K562 (cell line): ENCODE results near the gene ZFYVE16. TPM values are rescaled to one million over a fixed set of nuclear protein-coding genes. Genes with fewer than 3 reads are reported as not detected.
A peak's percentile ranks its signal among the peaks of the same experiment; 100 is the strongest.

Experiments used
- ATAC-seq: fragments of 200-7000 bp; cut with Tn5 transposase; 3 replicates; pipeline ENCODE4 v1.9.1; 2020; ENCODE audit warnings: moderate library complexity
- BruUV-seq: library from RNA; stranded (reverse); fragments of 400-500 nt; replicated peaks from 2 replicates; lab custom pipeline; 2021; lab: Mats Ljungman, UMichigan
- CTCF ChIA-PET: fragments of 300-600 bp; formaldehyde crosslinking; extraction: SDS; loops from one replicate; lab custom pipeline; 2021; ENCODE audit warnings: low intra/inter-chr PET ratio; lab: Yijun Ruan, JAX
- POLR2A ChIA-PET: fragments of 300-600, 350-650 bp; sonication (Branson Sonifier 250); formaldehyde crosslinking; extraction: SDS; loops from one replicate; lab custom pipeline; 2021; ENCODE audit warnings: antibody characterized with exemption, inconsistent platforms; lab: Yijun Ruan, JAX
- DNase-seq, 4 experiments: peaks; one replicate each; pipeline versions ENCODE4 v3.0.0 to v3.0.0-alpha.2; 2011 to 2018; ENCODE audit warnings: low spot score in 3 of 4, mixed read lengths in 3 of 4; ENCODE audit errors: extremely low read depth in 1 of 4
- FAIRE-seq: peaks from 2 replicates; lab custom pipeline; 2011; peaks lifted over from hg19 to GRCh38; lab: Jason Lieb, UNC
- H2AFZ ChIP-seq: 2 replicates; pipeline ENCODE4 v1.6.0; 2011; ENCODE audit warnings: low read depth, low read length, control low read depth, inconsistent platforms
- H3K27ac ChIP-seq: fragments of 200-600 bp; 3 replicates; pipeline ENCODE4 v1.8.0; 2011; ENCODE audit warnings: low read depth, mild to moderate bottlenecking, control low read depth, inconsistent platforms, low read length, moderate library complexity, mixed read lengths; ENCODE audit errors: extremely low read depth
- H3K27me3 ChIP-seq, 2 experiments: fragments of 300-600 bp in 1 of 2; 2 replicates in 1 of 2; 3 replicates in 1 of 2; pipeline versions ENCODE4 v1.6.0 to v1.8.0; 2011; ENCODE audit warnings: inconsistent platforms in 2 of 2, low read length in 2 of 2, mild to moderate bottlenecking in 1 of 2, mixed read lengths in 1 of 2, moderate library complexity in 1 of 2; ENCODE audit not compliant: control insufficient read depth in 2 of 2, insufficient read depth in 2 of 2
- H3K36me3 ChIP-seq: fragments of 300-600 bp; 3 replicates; pipeline ENCODE4 v1.8.0; 2011; ENCODE audit warnings: mild to moderate bottlenecking, low read length, inconsistent platforms; ENCODE audit not compliant: control insufficient read depth, insufficient read depth
- H3K4me1 ChIP-seq, 2 experiments: fragments of 200-600 bp in 1 of 2; replicated peaks in 1 of 2; 2 replicates in 1 of 2; 3 replicates in 1 of 2; pipeline versions ENCODE4 v1.5.1 to v1.8.0; 2011; ENCODE audit warnings: inconsistent platforms in 2 of 2, low read length in 2 of 2, mild to moderate bottlenecking in 1 of 2, mixed read lengths in 1 of 2, moderate library complexity in 1 of 2; ENCODE audit not compliant: control insufficient read depth in 2 of 2, insufficient read depth in 2 of 2
- H3K4me2 ChIP-seq: 2 replicates; pipeline ENCODE4 v1.6.1; 2011; ENCODE audit warnings: low read length, control low read depth, inconsistent platforms, mixed read lengths; ENCODE audit not compliant: insufficient read depth
- H3K4me3 ChIP-seq: fragments of 200-600 bp; sonication (generic), shearing (Covaris generic); 2 replicates; pipeline ENCODE4 v1.5.1; 2016; ENCODE audit warnings: control low read depth, inconsistent platforms
- H3K79me2 ChIP-seq: fragments of 200-600 bp; 3 replicates; pipeline ENCODE4 v1.8.0; 2011; ENCODE audit warnings: low read length, inconsistent platforms; ENCODE audit not compliant: control insufficient read depth, insufficient read depth
- H3K9ac ChIP-seq, 2 experiments: 2 replicates each; pipeline versions ENCODE4 v1.6.0 to v1.6.1; 2011; ENCODE audit warnings: low read depth in 2 of 2, low read length in 2 of 2, control low read depth in 1 of 2, inconsistent platforms in 1 of 2, mild to moderate bottlenecking in 1 of 2, mixed read lengths in 1 of 2; ENCODE audit not compliant: insufficient read depth in 1 of 2
- H3K9me1 ChIP-seq: one replicate; pipeline ENCODE4 v1.6.0; 2011; ENCODE audit warnings: inconsistent platforms, mild to moderate bottlenecking, low read length, moderate library complexity; ENCODE audit not compliant: control insufficient read depth, insufficient read depth
- H3K9me3 ChIP-seq: replicated peaks from 2 replicates; pipeline ENCODE4 v1.5.1; 2011; ENCODE audit warnings: low read depth, low read length, inconsistent platforms; ENCODE audit not compliant: control insufficient read depth, insufficient read depth
- H4K20me1 ChIP-seq: replicated peaks from 2 replicates; pipeline ENCODE4 v1.6.1; 2011; ENCODE audit warnings: low read length, inconsistent platforms, mixed read lengths; ENCODE audit not compliant: control insufficient read depth, insufficient read depth
- ARID1B ChIP-seq: fragments of 450-650 bp; IDR thresholded peaks from 2 replicates; pipeline ENCODE4 v1.6.1; 2016; ENCODE audit warnings: antibody characterized with exemption, mild to moderate bottlenecking, inconsistent platforms
- ATF7 ChIP-seq: fragments of 450-650 bp; IDR thresholded peaks from 2 replicates; pipeline ENCODE4 v1.7.1; 2014; ENCODE audit warnings: mild to moderate bottlenecking, moderate library complexity
- BRF1 ChIP-seq: IDR thresholded peaks from 3 replicates; pipeline ENCODE4 v1.6.1; 2011; ENCODE audit warnings: borderline replicate concordance, mild to moderate bottlenecking; ENCODE audit not compliant: insufficient read length; ENCODE audit errors: extremely low read depth
- CEBPG ChIP-seq, 3 experiments: fragments of 200-800 bp in 1 of 3; sonication (Bioruptor generic) in 1 of 3; sonication (generic) in 1 of 3; formaldehyde crosslinking in 1 of 3; IDR thresholded peaks in 2 of 3; conservative IDR thresholded peaks in 1 of 3; 2 replicates each; pipeline versions ENCODE4 v1.6.1 to v1.8.0; 2016 to 2022; ENCODE audit warnings: missing compliant biosample characterization in 2 of 3, missing genetic modification characterization in 2 of 3, mild to moderate bottlenecking in 1 of 3, missing genetic modification reagents in 1 of 3
- CXXC5 ChIP-seq: fragments of 250-450 bp; sonication (Bioruptor Pico); IDR thresholded peaks from 2 replicates; pipeline ENCODE4 v1.8.0; 2022; ENCODE audit warnings: inconsistent platforms, mild to moderate bottlenecking, moderate library complexity
- E2F3 ChIP-seq: fragments of 250-450 bp; sonication (Bioruptor Pico); IDR thresholded peaks from 2 replicates; pipeline ENCODE4 v1.4.0; 2020; ENCODE audit warnings: mild to moderate bottlenecking
- ETV1 ChIP-seq: fragments of 450-650 bp; conservative IDR thresholded peaks from 2 replicates; pipeline ENCODE4 v1.6.1; 2016; ENCODE audit warnings: missing genetic modification characterization, control low read depth, low read depth, missing compliant biosample characterization
- ETV6 ChIP-seq, 3 experiments: fragments of 150-350 bp in 1 of 3; sonication (generic) in 1 of 3; formaldehyde crosslinking in 1 of 3; IDR thresholded peaks; 2 replicates each; pipeline versions ENCODE4 v1.6.1 to v1.8.0; 2014 to 2022; ENCODE audit warnings: borderline replicate concordance in 2 of 3, low read depth in 2 of 3, antibody characterized with exemption in 1 of 3, low read length in 1 of 3, mild to moderate bottlenecking in 1 of 3, missing genetic modification reagents in 1 of 3
- KDM1A ChIP-seq, 2 experiments: fragments of 450-650 bp; IDR thresholded peaks; 2 replicates each; pipeline ENCODE4 v1.6.1; 2016; ENCODE audit warnings: mild to moderate bottlenecking in 2 of 2
- LEF1 ChIP-seq: fragments of 450-650 bp; IDR thresholded peaks from 2 replicates; pipeline ENCODE4 v1.6.1; 2016; ENCODE audit warnings: mild to moderate bottlenecking
- MCM5 ChIP-seq: fragments of 450-650 bp; IDR thresholded peaks from 2 replicates; pipeline ENCODE4 v1.6.1; 2016; ENCODE audit warnings: low read depth
- MYC ChIP-seq, 2 experiments: fragments of 250-450 bp in 1 of 2; sonication (Bioruptor Pico) in 1 of 2; IDR thresholded peaks; 2 replicates each; pipeline versions ENCODE4 v1.5.1 to v1.6.1; 2012 to 2021; ENCODE audit warnings: low read depth in 2 of 2, borderline replicate concordance in 1 of 2, improper control_type of control experiment in 1 of 2, low read length in 1 of 2, mild to moderate bottlenecking in 1 of 2, moderate library complexity in 1 of 2
- NR2C2 ChIP-seq, 2 experiments: fragments of 200-800 bp in 1 of 2; sonication (Bioruptor generic) in 1 of 2; sonication (generic) in 1 of 2; formaldehyde crosslinking in 1 of 2; IDR thresholded peaks; 2 replicates each; pipeline versions ENCODE4 v1.6.1 to v1.8.0; 2016 to 2022; ENCODE audit warnings: mild to moderate bottlenecking in 1 of 2, missing compliant biosample characterization in 1 of 2, missing genetic modification characterization in 1 of 2, missing genetic modification reagents in 1 of 2
- POLR2AphosphoS2 ChIP-seq: IDR thresholded peaks from 2 replicates; pipeline ENCODE4 v1.6.1; 2012; ENCODE audit warnings: low read length, improper control_type of control experiment
- RAD51 ChIP-seq: fragments of 450-650 bp; IDR thresholded peaks from 2 replicates; pipeline ENCODE4 v1.7.1; 2016; ENCODE audit warnings: low read depth, mild to moderate bottlenecking, borderline replicate concordance
- SOX6 ChIP-seq: fragments of 450-650 bp; IDR thresholded peaks from 2 replicates; pipeline ENCODE4 v1.6.1; 2014; ENCODE audit warnings: mild to moderate bottlenecking
- U2AF2 ChIP-seq: fragments of 200-400 bp; formaldehyde crosslinking; optimal IDR thresholded peaks from 2 replicates; pipeline ENCODE3; 2017; ENCODE audit warnings: low read depth, mild to moderate bottlenecking, low read length
- ZNF316 ChIP-seq: fragments of 450-650 bp; IDR thresholded peaks from 2 replicates; pipeline ENCODE4 v1.6.1; 2016
- ZNF717 ChIP-seq: fragments of 250-450 bp; sonication (Bioruptor Pico); IDR thresholded peaks from 2 replicates; pipeline ENCODE4 v1.5.0; 2021
- ZNF766 ChIP-seq: fragments of 200-800 bp; sonication (Bioruptor generic); conservative IDR thresholded peaks from 2 replicates; pipeline ENCODE4 v1.6.1; 2016; ENCODE audit warnings: missing genetic modification characterization, missing compliant biosample characterization
- WGBS: fragments of 100-300 bp; shearing (Covaris generic); methylation state at CpG from one replicate; pipeline ENCODE4 v1.1.6; 2016; ENCODE audit warnings: low coverage, mixed read lengths; ENCODE audit not compliant: insufficient coverage; ENCODE audit errors: missing lambda C conversion rate; 5-methylcytosine and 5-hydroxymethylcytosine counted together
- in situ Hi-C: fragments of 300-500 bp; cut with MboI; formaldehyde crosslinking; loops from 4 replicates; pipeline ENCODE4 v1.15.0; 2018; ENCODE audit warnings: inconsistent platforms, mixed read lengths
- intact Hi-C: fragments of 100-400 bp; cut with micrococcal nuclease; formaldehyde crosslinking; loops from 2 replicates; pipeline ENCODE4 v1.14.2; 2022
- polyA plus RNA-seq, 8 experiments: library from polyadenylated mRNA; depleted of rRNA in 4 of 8; stranded (reverse) in 5 of 8; unstranded in 3 of 8; fragments of >200 nt; fragmentation: Nextera tagmentation in 2 of 8; fragmentation: Illumina TruSeq in 1 of 8; extraction: Ambion mirVana in 2 of 8; extraction: Trizol in 1 of 8; gene quantifications; 2 replicates each; pipeline versions ENCODE4 v1.2.1 to v1.2.3, GENCODE V29; 2011 to 2014; ENCODE audit warnings: inconsistent platforms in 1 of 8, missing spikeins in 1 of 8
- total RNA-seq, 7 experiments: library from RNA; depleted of rRNA in 6 of 7; stranded (reverse); fragments of >200 nt in 6 of 7; fragmentation: Illumina TruSeq in 2 of 7; extraction: Trizol in 2 of 7; gene quantifications; 2 replicates each; pipeline versions ENCODE4 v1.2.1 to v1.2.3, GENCODE V29; 2011 to 2021; ENCODE audit warnings: low replicate concordance in 1 of 7
- TF ChIP-seq, protein P1 (sequence below): fragments of 200-800 bp; sonication (Bioruptor generic); IDR thresholded peaks from 2 replicates; pipeline ENCODE4 v1.6.1; 2017; ENCODE audit warnings: missing genetic modification characterization, missing compliant biosample characterization

Gene ZFYVE16
- total and polyA plus RNA-seq, 9 of the 15 experiments (the other 6 are each of a cell fraction or from before 2014, with no cell fraction given): 6.0 to 18.9 (median 12.5) TPM

DNA sequence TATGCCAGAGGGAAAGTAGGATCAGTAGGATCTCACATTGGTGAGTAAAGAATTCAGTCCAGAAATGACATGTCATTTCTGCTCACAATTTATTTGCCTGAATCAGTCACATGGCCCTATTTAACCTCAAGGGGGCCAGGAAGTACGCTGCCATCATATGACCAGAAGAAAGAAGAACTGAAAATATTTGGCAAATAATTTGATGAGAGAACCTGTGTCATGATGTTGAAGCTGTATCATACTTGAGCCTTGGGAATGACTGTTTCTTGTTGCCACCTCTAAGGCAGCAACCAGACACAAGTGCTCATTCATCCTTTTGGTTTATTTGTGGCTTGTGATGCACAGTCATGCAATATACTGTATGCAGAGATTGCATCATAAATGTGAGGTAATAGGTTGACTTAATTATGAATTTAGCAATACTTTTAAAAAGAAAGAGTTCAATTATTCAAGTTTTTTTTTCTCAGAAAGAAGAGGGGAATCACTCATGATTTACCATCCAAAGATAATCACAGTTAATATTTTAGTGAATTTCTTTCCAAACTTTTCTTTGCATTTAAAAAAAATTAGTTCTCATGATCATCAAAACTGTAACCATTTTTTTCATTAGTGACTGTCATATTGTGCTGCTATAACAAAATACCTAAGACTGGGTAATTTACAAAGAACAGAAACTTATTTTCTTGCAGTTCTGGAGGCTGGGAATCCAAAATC lies 8.2 kb upstream of the ZFYVE16 start:
- in situ Hi-C loops (loop anchor here (25.0 kb wide), 1 partner anchor 1887 kb away; no protein-coding TSS in a partner anchor), intact Hi-C loops (no loop called here)
- peak overlapping the region; percentile 69 for H2AFZ ChIP-seq
- H3K9me3 ChIP-seq: no peaks in the 10 kb centered on the region
- no peaks in the 10 kb centered on the region for H3K36me3 ChIP-seq
- H3K4me3 ChIP-seq: no peak overlapping the region
- H3K79me2 ChIP-seq: no peaks in the 10 kb centered on the region
- FAIRE-seq (no peak), ATAC-seq (peak; percentile 82), DNase-seq (peak in 3 of 4 experiments; percentile 11 to 12 (median 11))
- peak overlapping the region; percentile 3; the same call in 1 of the 2 replicates for H3K4me2 ChIP-seq
- H3K27ac ChIP-seq: no peak overlapping the region; the same call in 2 of the 3 replicates
- no peaks in the 10 kb centered on the region for H3K27me3 ChIP-seq
- 8% methylated on average over 1 of the region's 1 CpG for WGBS
- H3K4me1 ChIP-seq: peaks cover 0 to 3% of the 10 kb centered on the region in 2 experiments; a peak in 2 of 5 replicates
- no TSS peak for BruUV-seq
- H3K9me1 ChIP-seq: no peaks in the 10 kb centered on the region
- ChIA-PET POLR2A (no interaction called here), CTCF (no interaction called here)
- H3K9ac ChIP-seq: no peak overlapping the region
- no peaks in the 10 kb centered on the region for H4K20me1 ChIP-seq
- peak; percentile 71 for TF ChIP-seq ZNF766 (CRISPR knock-in tag)
- peak; percentile 23; the same call in 1 of the 2 replicates for TF ChIP-seq CXXC5 (CRISPR knock-in tag)
- TF ChIP-seq ETV1 (tag): peak; percentile 48
- no peak for TF ChIP-seq NR2C2 (CRISPR knock-in tag; IDR thresholded peaks at IDR 0.05)
- peak; percentile 76; the same call in 1 of the 2 replicates for TF ChIP-seq NR2C2 (tag; IDR thresholded peaks at IDR 0.05)
- TF ChIP-seq ZNF316: 0 out of 2 replicates have a peak, but pooled peaks have one; percentile 34
- TF ChIP-seq ZNF717: no peak
- no peak for TF ChIP-seq POLR2AphosphoS2
- TF ChIP-seq SOX6: 0 out of 2 replicates have a peak, but pooled peaks have one; percentile 19
- TF ChIP-seq ATF7: peak; percentile 94
- TF ChIP-seq MYC (IDR thresholded peaks at IDR 0.05; ENCODE audit: low read depth, low read length): no peak
- TF ChIP-seq MYC (CRISPR knock-in tag; IDR thresholded peaks at IDR 0.05; ENCODE audit: borderline replicate concordance, low read depth): no peak
- peak; percentile 83 for TF ChIP-seq CEBPG (CRISPR knock-in tag; IDR thresholded peaks at IDR 0.05)
- TF ChIP-seq CEBPG (tag; conservative IDR thresholded peaks at IDR 0.05 in 1 of 2, IDR thresholded peaks at IDR 0.05 in 1 of 2): peak; percentile 100
- TF ChIP-seq ARID1B: peak; percentile 30; the same call in 1 of the 2 replicates
- no peak for TF ChIP-seq KDM1A (IDR thresholded peaks at IDR 0.05)
- TF ChIP-seq U2AF2: no peak
- TF ChIP-seq LEF1: peak; percentile 46; the same call in 1 of the 2 replicates
- TF ChIP-seq E2F3 (CRISPR knock-in tag): no peak
- no peak for TF ChIP-seq ETV6 (IDR thresholded peaks at IDR 0.05; ENCODE audit: borderline replicate concordance in 1 of 2, low read depth in 2 of 2, low read length in 1 of 2)
- no peak for TF ChIP-seq ETV6 (CRISPR knock-in tag; IDR thresholded peaks at IDR 0.05; ENCODE audit: borderline replicate concordance)
- no peak for TF ChIP-seq MCM5
- TF ChIP-seq, protein P1, sequence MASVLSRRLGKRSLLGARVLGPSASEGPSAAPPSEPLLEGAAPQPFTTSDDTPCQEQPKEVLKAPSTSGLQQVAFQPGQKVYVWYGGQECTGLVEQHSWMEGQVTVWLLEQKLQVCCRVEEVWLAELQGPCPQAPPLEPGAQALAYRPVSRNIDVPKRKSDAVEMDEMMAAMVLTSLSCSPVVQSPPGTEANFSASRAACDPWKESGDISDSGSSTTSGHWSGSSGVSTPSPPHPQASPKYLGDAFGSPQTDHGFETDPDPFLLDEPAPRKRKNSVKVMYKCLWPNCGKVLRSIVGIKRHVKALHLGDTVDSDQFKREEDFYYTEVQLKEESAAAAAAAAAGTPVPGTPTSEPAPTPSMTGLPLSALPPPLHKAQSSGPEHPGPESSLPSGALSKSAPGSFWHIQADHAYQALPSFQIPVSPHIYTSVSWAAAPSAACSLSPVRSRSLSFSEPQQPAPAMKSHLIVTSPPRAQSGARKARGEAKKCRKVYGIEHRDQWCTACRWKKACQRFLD: peak; percentile 17; the same call in 1 of the 2 replicates
- TF ChIP-seq BRF1: no peak
- TF ChIP-seq RAD51: peak; percentile 74
